GM12874 (cell line): ENCODE results near the gene GOLGA3.

ENCODE experiments used
- TF ChIP-seq, protein P1 (sequence below): IDR thresholded peaks from 2 replicates; pipeline ENCODE4 v1.5.1; 2011; ENCODE audit warnings: low read depth, mild to moderate bottlenecking, control low read depth, low read length, moderate library complexity; ENCODE audit not compliant: insufficient read depth

GOLGA3 gene

DNA sequence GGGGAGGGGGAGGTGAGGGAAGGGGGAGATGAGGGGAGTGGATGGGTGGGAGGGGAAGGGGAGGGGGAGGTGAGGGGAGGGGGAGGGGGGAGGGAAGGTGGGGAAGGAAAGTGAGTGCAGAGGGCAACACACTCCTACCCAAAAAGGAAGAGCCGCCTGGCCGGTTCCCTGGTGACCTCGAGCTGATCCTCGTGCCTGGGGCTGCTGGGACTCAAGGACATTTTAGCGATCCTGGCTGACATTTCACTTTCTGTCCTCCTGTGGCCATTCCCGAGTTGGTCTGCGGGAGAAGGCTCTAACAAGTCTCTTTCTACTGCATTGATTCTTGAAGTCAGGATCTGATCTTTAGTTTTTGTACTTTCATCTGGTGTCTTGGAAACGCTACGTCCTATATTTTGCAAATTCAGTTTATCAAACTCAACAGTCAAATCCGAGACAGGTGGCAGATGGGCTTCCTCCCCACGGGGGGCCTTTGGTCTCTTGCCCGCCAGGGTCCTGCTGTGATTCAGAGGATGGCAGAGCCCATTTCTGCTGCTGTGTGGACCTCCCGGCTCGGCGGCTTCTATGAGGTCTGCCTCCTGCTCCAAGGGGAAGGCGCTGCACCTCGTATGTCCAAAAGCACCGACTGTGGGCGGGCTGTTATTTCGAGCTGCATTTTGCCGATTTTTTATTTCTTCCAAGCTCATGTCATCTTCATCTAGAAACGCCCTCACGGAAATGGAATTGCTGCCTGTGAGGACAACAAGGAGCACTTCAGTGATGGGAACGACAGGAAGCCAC is 98.9 kb downstream of the GOLGA3 start:
- TF ChIP-seq, protein P1, sequence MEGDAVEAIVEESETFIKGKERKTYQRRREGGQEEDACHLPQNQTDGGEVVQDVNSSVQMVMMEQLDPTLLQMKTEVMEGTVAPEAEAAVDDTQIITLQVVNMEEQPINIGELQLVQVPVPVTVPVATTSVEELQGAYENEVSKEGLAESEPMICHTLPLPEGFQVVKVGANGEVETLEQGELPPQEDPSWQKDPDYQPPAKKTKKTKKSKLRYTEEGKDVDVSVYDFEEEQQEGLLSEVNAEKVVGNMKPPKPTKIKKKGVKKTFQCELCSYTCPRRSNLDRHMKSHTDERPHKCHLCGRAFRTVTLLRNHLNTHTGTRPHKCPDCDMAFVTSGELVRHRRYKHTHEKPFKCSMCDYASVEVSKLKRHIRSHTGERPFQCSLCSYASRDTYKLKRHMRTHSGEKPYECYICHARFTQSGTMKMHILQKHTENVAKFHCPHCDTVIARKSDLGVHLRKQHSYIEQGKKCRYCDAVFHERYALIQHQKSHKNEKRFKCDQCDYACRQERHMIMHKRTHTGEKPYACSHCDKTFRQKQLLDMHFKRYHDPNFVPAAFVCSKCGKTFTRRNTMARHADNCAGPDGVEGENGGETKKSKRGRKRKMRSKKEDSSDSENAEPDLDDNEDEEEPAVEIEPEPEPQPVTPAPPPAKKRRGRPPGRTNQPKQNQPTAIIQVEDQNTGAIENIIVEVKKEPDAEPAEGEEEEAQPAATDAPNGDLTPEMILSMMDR, result no peak

DNA sequence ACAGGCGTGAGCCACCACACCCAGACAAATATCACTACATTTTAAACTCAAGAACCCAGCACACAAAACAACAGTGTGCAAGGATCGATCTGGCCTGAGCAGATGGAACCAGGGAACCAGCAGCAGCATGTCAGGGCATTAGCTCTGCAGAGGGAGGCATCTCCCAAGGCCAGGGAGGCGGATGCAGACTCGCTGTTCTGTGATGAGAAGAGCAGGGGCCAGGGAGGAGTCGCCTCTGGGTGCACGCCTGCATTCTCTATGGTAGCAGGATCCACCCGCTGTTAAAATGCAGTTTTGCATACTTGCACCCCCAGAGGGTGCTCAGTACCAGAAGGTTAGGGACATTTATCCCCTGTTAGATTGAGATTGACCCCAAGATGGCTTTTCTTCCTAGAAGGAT is 100.2 kb downstream of the GOLGA3 start:
- TF ChIP-seq, protein P1, result no peak

DNA sequence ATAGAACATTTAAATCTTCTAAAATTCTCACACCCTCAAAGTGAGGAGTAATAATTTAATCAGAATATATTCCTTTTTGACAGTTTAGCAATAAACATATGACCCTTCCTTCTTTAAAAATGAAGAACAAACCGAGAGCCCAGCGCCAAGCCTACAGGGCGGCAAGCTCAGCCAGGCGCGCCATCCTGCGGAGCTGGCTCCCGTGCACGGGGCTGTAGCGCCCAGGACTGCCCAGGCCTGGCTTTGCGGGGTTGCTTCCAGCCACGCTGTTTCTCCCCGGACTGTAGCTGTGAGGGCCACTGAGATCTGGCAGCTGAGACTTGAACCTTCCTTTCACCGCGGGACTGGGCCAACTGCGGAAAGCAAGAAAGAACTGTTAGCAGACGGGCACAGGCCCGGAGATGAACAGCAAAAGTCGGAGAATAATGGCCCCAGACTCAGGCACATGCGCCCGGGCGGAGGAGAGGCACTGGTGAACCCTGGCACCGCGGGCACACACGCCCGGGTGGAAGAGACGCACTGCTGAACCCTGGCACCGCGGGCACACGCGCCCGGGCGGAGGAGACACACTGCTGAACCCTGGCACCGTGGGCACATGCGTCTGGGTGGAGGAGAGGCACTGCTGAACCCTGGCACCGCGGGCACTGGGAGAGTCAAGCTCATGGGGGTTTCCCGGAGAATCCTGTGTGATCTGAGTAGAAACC is 101.4 kb downstream of the GOLGA3 start:
- TF ChIP-seq, protein P1, result no peak

DNA sequence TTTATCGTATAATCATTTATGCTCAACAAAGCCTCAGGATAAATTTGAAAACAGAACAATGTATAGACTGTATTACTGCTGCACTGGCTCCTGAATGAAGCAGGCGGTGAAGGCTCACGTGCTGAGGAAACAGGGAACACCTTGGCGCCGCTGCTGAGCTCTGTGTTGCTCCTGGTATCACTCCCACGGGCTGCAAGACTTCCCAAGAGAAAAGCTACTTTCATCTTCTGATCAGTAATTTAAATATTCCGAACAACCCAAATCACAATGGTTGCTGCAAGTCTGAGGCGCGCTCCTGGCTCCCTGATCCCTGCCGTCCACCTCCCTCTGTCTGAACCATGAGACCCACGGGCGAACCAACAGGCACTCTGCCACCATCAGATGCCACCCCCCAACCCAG is 102.3 kb downstream of the GOLGA3 start:
- TF ChIP-seq, protein P1, result no peak

DNA sequence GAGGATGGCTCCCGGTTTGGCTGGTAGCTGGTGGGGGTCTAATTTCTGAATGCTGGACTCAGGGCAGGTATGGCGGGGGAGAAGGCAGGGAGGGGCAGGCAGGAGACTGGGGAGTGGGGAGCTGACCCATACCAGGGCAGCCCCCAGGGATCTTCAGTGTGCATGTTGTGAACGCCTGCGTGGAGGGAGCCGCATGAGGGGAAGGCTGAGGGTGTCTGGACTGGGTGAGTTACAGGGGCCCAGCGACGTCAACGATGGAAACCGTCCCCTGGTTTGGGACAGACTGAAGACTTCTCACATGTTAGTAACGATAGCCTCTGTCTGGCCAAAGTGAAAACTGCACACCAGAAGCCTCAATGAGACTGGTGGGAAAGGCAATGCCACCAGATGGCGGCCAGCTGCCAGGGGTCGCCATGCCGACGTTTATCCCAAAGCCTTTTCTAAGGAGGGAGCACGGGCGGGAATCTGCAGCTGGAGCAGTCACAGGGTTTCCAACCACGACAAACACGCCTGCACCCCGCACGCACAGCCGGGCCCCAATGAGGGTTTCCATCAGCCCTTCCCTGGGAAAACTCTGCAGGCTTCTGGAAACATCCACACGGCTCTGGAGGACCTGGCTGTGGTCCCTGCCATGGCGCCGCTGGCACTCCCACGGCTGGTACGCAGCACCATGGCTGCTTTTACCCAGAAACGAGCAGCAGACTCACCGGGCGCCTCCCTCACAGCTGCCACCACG is 104.0 kb downstream of the GOLGA3 start:
- TF ChIP-seq, protein P1, result no peak

DNA sequence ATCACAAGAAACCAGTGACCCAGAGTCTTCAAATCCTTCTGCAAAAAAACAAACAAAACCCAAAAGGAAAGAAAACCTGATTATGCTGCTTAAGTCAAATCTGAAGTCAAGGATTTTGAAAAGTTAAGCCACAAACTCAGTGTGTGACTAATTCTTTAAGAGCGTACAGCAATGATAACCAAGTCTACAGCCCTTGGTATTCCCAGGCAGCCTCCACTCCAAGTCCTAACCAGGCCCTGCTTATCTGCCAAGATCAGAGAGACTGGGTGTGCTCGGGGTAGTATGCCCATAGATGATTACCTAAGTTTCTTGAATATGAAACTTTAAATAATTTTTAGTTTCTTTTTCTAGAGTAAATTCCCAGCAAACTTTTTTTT is 104.9 kb downstream of the GOLGA3 start:
- TF ChIP-seq, protein P1, result no peak
